A549 (cell line): ENCODE results near the gene UBE2U. TPM values are rescaled to one million over a fixed set of nuclear protein-coding genes. Genes with fewer than 3 reads are reported as not detected.

Experiments used
- ATAC-seq, 2 experiments: fragments of 200-7000 bp in 1 of 2; fragments of >200 bp in 1 of 2; cut with Nextera tagmentation in 1 of 2; cut with Tn5 transposase in 1 of 2; 3 replicates each; pipeline versions ENCODE4 v1.8.0 to v1.9.1; 2018 to 2020; ENCODE audit warnings: mild to moderate bottlenecking in 1 of 2, moderate library complexity in 1 of 2
- CTCF ChIA-PET: fragments of 300-600 bp; sonication (Branson Sonifier 250); formaldehyde crosslinking; extraction: SDS; loops from one replicate; lab custom pipeline; 2021; ENCODE audit warnings: antibody characterized with exemption, inconsistent platforms; lab: Yijun Ruan, JAX
- POLR2A ChIA-PET: fragments of 350-600 bp; formaldehyde crosslinking; extraction: SDS; loops from one replicate; lab custom pipeline; 2021; ENCODE audit warnings: antibody characterized with exemption, inconsistent platforms; lab: Yijun Ruan, JAX
- DNase-seq, 2 experiments: peaks; one replicate each; pipeline versions ENCODE4 v3.0.0 to v3.0.0-alpha.2; 2011 to 2016; ENCODE audit warnings: low read depth in 1 of 2, low spot score in 1 of 2
- FAIRE-seq: peaks from 2 replicates; lab custom pipeline; 2011; peaks lifted over from hg19 to GRCh38; lab: Jason Lieb, UNC
- H3K27ac ChIP-seq, 2 experiments: fragments of >200 bp; sonication (Bioruptor Twin); formaldehyde crosslinking; 3 replicates each; pipeline ENCODE4 v1.5.1; 2016 to 2017
- H3K4me1 ChIP-seq: fragments of >200 bp; sonication (Bioruptor Twin); formaldehyde crosslinking; 3 replicates; pipeline ENCODE4 v1.6.1; 2016
- H3K4me2 ChIP-seq: fragments of >200 bp; sonication (Bioruptor Twin); formaldehyde crosslinking; 3 replicates; pipeline ENCODE4 v1.6.1; 2016
- H3K4me3 ChIP-seq: fragments of >200 bp; sonication (Bioruptor Twin); formaldehyde crosslinking; 3 replicates; pipeline ENCODE4 v1.5.1; 2016
- H3K9me3 ChIP-seq: fragments of >200 bp; sonication (Bioruptor Twin); formaldehyde crosslinking; 3 replicates; pipeline ENCODE4 v1.6.1; 2016
- BCL3 ChIP-seq: fragments of >200 bp; sonication (Bioruptor Twin); formaldehyde crosslinking; IDR thresholded peaks from 3 replicates; pipeline ENCODE4 v1.6.1; 2016
- CBX8 ChIP-seq: fragments of 200-600 bp; sonication (generic); IDR thresholded peaks from 2 replicates; pipeline ENCODE4 v1.6.1; 2016
- CEBPB ChIP-seq, 2 experiments: fragments of >200 bp in 1 of 2; sonication (Bioruptor Twin) in 1 of 2; formaldehyde crosslinking in 1 of 2; IDR thresholded peaks; 2 replicates each; pipeline ENCODE4 v1.6.1; 2012 to 2016
- CHD2 ChIP-seq: fragments of 150-350 bp; IDR thresholded peaks from 2 replicates; pipeline ENCODE4 v1.6.1; 2014; ENCODE audit warnings: low read length; ENCODE audit not compliant: partially characterized antibody
- EHMT2 ChIP-seq: fragments of 200-600 bp; sonication (generic); IDR thresholded peaks from 2 replicates; pipeline ENCODE4 v1.6.1; 2016; ENCODE audit warnings: antibody characterized with exemption, low read depth, mild to moderate bottlenecking, moderate library complexity
- ELK1 ChIP-seq: fragments of 150-350 bp; IDR thresholded peaks from 2 replicates; pipeline ENCODE4 v1.6.1; 2014; ENCODE audit warnings: low read depth, mild to moderate bottlenecking, low read length
- EP300 ChIP-seq, 2 experiments: fragments of >200 bp; sonication (Bioruptor Twin); formaldehyde crosslinking; IDR thresholded peaks; 2 replicates in 1 of 2; 3 replicates in 1 of 2; pipeline ENCODE4 v1.6.1; 2016 to 2017
- GATA3 ChIP-seq: IDR thresholded peaks from 2 replicates; pipeline ENCODE4 v1.6.1; 2012; ENCODE audit warnings: borderline replicate concordance
- HES2 ChIP-seq: fragments of >200 bp; sonication (Bioruptor Twin); formaldehyde crosslinking; IDR thresholded peaks from 2 replicates; pipeline ENCODE4 v1.6.1; 2016
- HEYL ChIP-seq: fragments of 250-450 bp; sonication (Bioruptor Pico); IDR thresholded peaks from 2 replicates; pipeline ENCODE4 v1.8.0; 2021; ENCODE audit warnings: mild to moderate bottlenecking, moderate library complexity
- HMGXB4 ChIP-seq: fragments of 250-450 bp; sonication (Bioruptor Pico); IDR thresholded peaks from 2 replicates; pipeline ENCODE4 v1.5.0; 2021; ENCODE audit warnings: mild to moderate bottlenecking, moderate library complexity, borderline replicate concordance
- HOXB13 ChIP-seq: fragments of 250-450 bp; sonication (Bioruptor Pico); IDR thresholded peaks from 2 replicates; pipeline ENCODE4 v1.5.0; 2020; ENCODE audit warnings: low read depth, mild to moderate bottlenecking, moderate library complexity
- HOXB5 ChIP-seq: fragments of 250-450 bp; sonication (Bioruptor Pico); IDR thresholded peaks from 2 replicates; pipeline ENCODE4 v1.5.0; 2020; ENCODE audit warnings: mild to moderate bottlenecking, moderate library complexity
- KDM1A ChIP-seq: fragments of 200-600 bp; sonication (generic); IDR thresholded peaks from 2 replicates; pipeline ENCODE4 v1.6.1; 2016; ENCODE audit warnings: low read depth, mild to moderate bottlenecking
- KDM5A ChIP-seq: fragments of 200-600 bp; sonication (generic); IDR thresholded peaks from 2 replicates; pipeline ENCODE4 v1.6.1; 2016; ENCODE audit warnings: antibody characterized with exemption, mild to moderate bottlenecking
- MAZ ChIP-seq: fragments of 150-350 bp; IDR thresholded peaks from 2 replicates; pipeline ENCODE4 v1.6.1; 2014; ENCODE audit warnings: antibody characterized with exemption, low read depth, low read length, borderline replicate concordance
- MYC ChIP-seq: IDR thresholded peaks from 2 replicates; pipeline ENCODE4 v1.6.1; 2012; ENCODE audit warnings: mild to moderate bottlenecking, inconsistent platforms, low read length, improper control_type of control experiment, borderline replicate concordance
- NFE2L2 ChIP-seq: fragments of 150-350 bp; conservative IDR thresholded peaks from 2 replicates; pipeline ENCODE4 v1.6.1; 2014; ENCODE audit warnings: low read length
- NPAS2 ChIP-seq: fragments of 250-450 bp; sonication (Bioruptor Pico); IDR thresholded peaks from 2 replicates; pipeline ENCODE4 v1.8.0; 2022; ENCODE audit warnings: mild to moderate bottlenecking, moderate library complexity, borderline replicate concordance
- NR3C1 ChIP-seq: fragments of >200 bp; sonication (Bioruptor Twin); formaldehyde crosslinking; IDR thresholded peaks from 3 replicates; pipeline ENCODE4 v1.6.1; 2017
- POLR2AphosphoS2 ChIP-seq: conservative IDR thresholded peaks from 2 replicates; pipeline ENCODE4 v1.6.1; 2012; ENCODE audit warnings: low read length, improper control_type of control experiment, inconsistent platforms
- RCOR1 ChIP-seq: fragments of 150-350 bp; IDR thresholded peaks from 2 replicates; pipeline ENCODE4 v1.6.1; 2014; ENCODE audit warnings: antibody characterized with exemption, low read length, low read depth
- RNF2 ChIP-seq: fragments of 200-600 bp; sonication (generic); IDR thresholded peaks from 2 replicates; pipeline ENCODE4 v1.6.1; 2016; ENCODE audit warnings: low read depth, mild to moderate bottlenecking, antibody characterized with exemption, moderate library complexity, borderline replicate concordance
- ZC3H11A ChIP-seq: fragments of 450-650 bp; IDR thresholded peaks from 2 replicates; pipeline ENCODE4 v1.6.1; 2014; ENCODE audit warnings: antibody characterized with exemption, mild to moderate bottlenecking
- ZSCAN20 ChIP-seq: fragments of 250-450 bp; sonication (Bioruptor Pico); IDR thresholded peaks from 2 replicates; pipeline ENCODE4 v1.8.0; 2022; ENCODE audit warnings: mild to moderate bottlenecking, moderate library complexity
- polyA plus RNA-seq, 4 experiments: library from polyadenylated mRNA; depleted of rRNA in 3 of 4; stranded (reverse); fragments of >200 nt; fragmentation: RNase III in 1 of 4; extraction: RNeasy Plus Mini Kit Qiagen cat#74134 plus additional on column Dnase treatment in 1 of 4; gene quantifications; 2 replicates in 3 of 4; 3 replicates in 1 of 4; pipeline ENCODE4 v1.2.3, GENCODE V29; 2011 to 2017

The UBE2U gene
- polyA plus RNA-seq, 2 of the 4 experiments (the other 2 are of a cell fraction) = not detected

- TF ChIP-seq BCL3 = no peak
- no peak for TF ChIP-seq ELK1
- no peak for TF ChIP-seq POLR2AphosphoS2
- TF ChIP-seq RNF2 = no peak
- no peak for TF ChIP-seq HMGXB4
- no peak for TF ChIP-seq CBX8
- TF ChIP-seq, all 56 proteins: peak for 0
Measured at GRCh38 chr1:64173336-64173940, 30.0 kb upstream of the UBE2U start (continued).

- Histone ChIP-seq H3K4me2 (no peak overlapping the region), H3K9me3 (no peaks in the 10 kb centered on the region), H3K4me3 (no peak overlapping the region), H3K4me1 (peaks cover 28% of the 10 kb centered on the region), H3K27ac (no peak overlapping the region)
- ChIA-PET POLR2A (no interaction called here), CTCF (interaction anchor here (0.7 to 1.5 kb wide), 2 partner anchors 9 to 37 kb away, joined by 3 read pairs; no protein-coding TSS in a partner anchor)
- no peak for FAIRE-seq
- ATAC-seq = no peak
- DNase-seq = no peak
- no peak for TF ChIP-seq HES2
- no peak for TF ChIP-seq CEBPB (IDR thresholded peaks at IDR 0.05)
- no peak for TF ChIP-seq EHMT2
- no peak for TF ChIP-seq NPAS2 (CRISPR knock-in tag)
- TF ChIP-seq RCOR1 = no peak
- TF ChIP-seq RNF2 = no peak
- TF ChIP-seq MAZ = no peak
- no peak for TF ChIP-seq EP300 (IDR thresholded peaks at IDR 0.05)
- TF ChIP-seq HEYL (CRISPR knock-in tag) = no peak
- no peak for TF ChIP-seq KDM5A
- TF ChIP-seq MYC = no peak
- TF ChIP-seq ZC3H11A = no peak
- TF ChIP-seq NFE2L2 = no peak
- TF ChIP-seq NR3C1 = no peak
- TF ChIP-seq HOXB5 = no peak
- TF ChIP-seq CHD2 = no peak
- no peak for TF ChIP-seq KDM1A
- TF ChIP-seq GATA3 = no peak
- TF ChIP-seq ZSCAN20 (CRISPR knock-in tag) = no peak
- TF ChIP-seq HOXB13 (CRISPR knock-in tag) = no peak
Measured at GRCh38 chr1:64175639-64176038, 27.8 kb upstream of the UBE2U start.
